ENCODE data around the gene CCDC9B. TPM values are rescaled to one million over a fixed set of nuclear protein-coding genes. Genes with fewer than 3 reads are reported as not detected.
A peak's percentile ranks its signal among the peaks of the same experiment; 100 is the strongest.

CCDC9B gene
- total and polyA plus RNA-seq, 8 donors: 18.3 to 72.3 (median 32.3) TPM

- peak within 1 kb of the TSS; percentile 9 to 52 (median 30) for H3K4me3 ChIP-seq
- WGBS, 2 donors: 5 to 6% methylated on average over 68 to 76 of the region's 76 CpGs
- no peak for FAIRE-seq
- H3K27ac ChIP-seq: no peak within 1 kb of the TSS
- no peak for TF ChIP-seq CTCF (IDR thresholded peaks at IDR 0.05)
- no peaks in the 10 kb centered on the region for H3K9me3 ChIP-seq
- no peaks in the 10 kb centered on the region for H3K36me3 ChIP-seq
- intact Hi-C loops (cut with DNase I): loop anchor here in 2 of 3 donors (5.0 to 10.0 kb wide), 3 partner anchors 54 to 142 kb away; partner anchors contain the start of gene CCDC9B (in 1 of the 2)
- peak; percentile 22 to 40 (median 32) for ATAC-seq
- H3K27me3 ChIP-seq: peaks cover 0 to 5% (median 2%) of the 10 kb centered on the region in 4 donors
- H3K4me1 ChIP-seq: peaks cover 0 to 11% (median 6%) of the 10 kb centered on the region in 3 donors
- DNase-seq: peak in 1 of 6 donors; percentile 18
Observed at GRCh38 chr15:40282869-40283614, 57.7 kb downstream of the CCDC9B start, which contains the start of gene ANKRD63. TSS of gene ANKRD63 (minus strand) at chr15:40283064. CDS start at chr15:40282586, 478 bp downstream.

GRCh38 chr15:40282147-40282868 is 58.4 kb downstream of the CCDC9B start:
- no peak for FAIRE-seq
- H3K27me3 ChIP-seq: peaks cover 0 to 5% (median 2%) of the 10 kb centered on the region in 4 donors

DNA sequence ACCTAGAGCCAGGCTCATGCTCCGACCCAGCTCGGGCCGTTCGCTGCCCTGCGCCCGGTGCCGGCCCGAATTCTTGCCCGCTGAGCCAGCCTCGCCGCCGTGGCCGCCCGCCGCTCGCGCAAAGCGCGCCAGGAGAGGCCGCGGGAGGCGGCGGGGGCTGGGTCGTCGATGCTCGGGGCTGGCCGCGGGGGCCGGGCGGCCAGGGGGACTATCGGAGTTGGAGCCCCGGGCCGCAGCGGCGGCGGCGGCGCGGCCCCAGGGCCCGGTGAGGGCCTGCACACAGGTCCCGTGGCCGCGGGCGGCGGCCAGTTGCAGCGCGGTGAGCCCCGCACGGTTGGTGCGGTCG is 59.0 kb downstream of the CCDC9B start:
- Histone ChIP-seq H3K27ac (no peak overlapping the region), H3K4me1 (peaks cover 0 to 11% (median 6%) of the 10 kb centered on the region in 3 donors), H3K9me3 (no peaks in the 10 kb centered on the region), H3K36me3 (no peaks in the 10 kb centered on the region), H3K27me3 (peaks cover 0 to 5% (median 2%) of the 10 kb centered on the region in 4 donors), H3K4me3 (peak overlapping the region; percentile 9 to 52 (median 30))
- 8 to 9% methylated on average over 20 to 51 of the region's 51 CpGs for WGBS, 2 donors
- FAIRE-seq (no peak), ATAC-seq (no peak), DNase-seq (no peak)
- no peak for TF ChIP-seq CTCF (IDR thresholded peaks at IDR 0.05)
- intact Hi-C loops (cut with DNase I): loop anchor here in 2 of 3 donors (5.0 to 10.0 kb wide), 3 partner anchors 56 to 143 kb away; partner anchors contain the start of gene CCDC9B (in 1 of the 2)

More at GRCh38 chr15:40282147-40282868, 58.4 kb downstream of the CCDC9B start:
- peaks cover 0 to 11% (median 6%) of the 10 kb centered on the region in 3 donors for H3K4me1 ChIP-seq
- TF ChIP-seq CTCF (IDR thresholded peaks at IDR 0.05): peak in 1 of 4 donors; percentile 12
- peak overlapping the region; percentile 9 to 52 (median 30) for H3K4me3 ChIP-seq
- WGBS, 2 donors: 1% methylated on average over 74 to 92 of the region's 92 CpGs
- intact Hi-C loops (cut with DNase I): loop anchor here in 2 of 3 donors (5.0 to 10.0 kb wide), 3 partner anchors 55 to 142 kb away; partner anchors contain the start of gene CCDC9B (in 1 of the 2)
- H3K36me3 ChIP-seq: no peaks in the 10 kb centered on the region
- H3K9me3 ChIP-seq: no peaks in the 10 kb centered on the region
- peak in 5 of 6 donors; percentile 57 to 87 (median 66) for DNase-seq
- peak; percentile 62 to 74 (median 67) for ATAC-seq
- H3K27ac ChIP-seq: no peak overlapping the region

Other genes starting within 250 kb of the CCDC9B start
- 10 to 100 TPM in 3 of 6 donors, 1 to 10 TPM in 3; 4.1 to 25.9 (median 8.5) TPM for gene BMF, start 232.1 kb downstream of the CCDC9B start, total RNA-seq
- 1 to 10 TPM; 4.3 to 4.8 TPM for gene BMF, start 232.1 kb downstream of the CCDC9B start, polyA plus RNA-seq
- 1 to 10 TPM in 3 of 6 donors, under 1 TPM in 1, not detected in 2; 0.92 to 1.9 (median 1.5) TPM for gene BUB1B, start 179.9 kb downstream of the CCDC9B start, total RNA-seq
- under 1 TPM; 0.09 to 0.30 TPM for gene BUB1B, start 179.9 kb downstream of the CCDC9B start, polyA plus RNA-seq
- gene PAK6, start 101.9 kb downstream of the CCDC9B start, total RNA-seq: 1 to 10 TPM; 3.2 to 5.7 (median 4.6) TPM
- 1 to 10 TPM; 4.3 to 6.4 TPM for gene PAK6, start 101.9 kb downstream of the CCDC9B start, polyA plus RNA-seq
- gene ANKRD63, start 57.9 kb downstream of the CCDC9B start, total RNA-seq: not detected
- gene ANKRD63, start 57.9 kb downstream of the CCDC9B start, polyA plus RNA-seq: not detected
- 10 to 100 TPM in 2 of 6 donors, 1 to 10 TPM in 3, under 1 TPM in 1; 0.94 to 23.5 (median 4.1) TPM for gene PLCB2, start 33.0 kb downstream of the CCDC9B start, total RNA-seq
- 1 to 10 TPM; 5.3 to 9.7 TPM for gene PLCB2, start 33.0 kb downstream of the CCDC9B start, polyA plus RNA-seq
- 10 to 100 TPM in 5 of 6 donors, 1 to 10 TPM in 1; 8.1 to 16.4 (median 11.3) TPM for gene INAFM2, start 17.2 kb downstream of the CCDC9B start, total RNA-seq
- 10 to 100 TPM in 1 of 2 donors, 1 to 10 TPM in 1; 6.5 to 11.7 TPM for gene INAFM2, start 17.2 kb downstream of the CCDC9B start, polyA plus RNA-seq
- 1 to 10 TPM in 1 of 6 donors, under 1 TPM in 2, not detected in 3; 0.56 to 1.8 (median 0.78) TPM for gene PHGR1, start 10.1 kb upstream of the CCDC9B start, total RNA-seq
- 10 to 100 TPM; 12.4 to 41.5 TPM for gene PHGR1, start 10.1 kb upstream of the CCDC9B start, polyA plus RNA-seq
- gene DISP2, start 17.3 kb upstream of the CCDC9B start, total RNA-seq: 1 to 10 TPM in 2 of 6 donors, under 1 TPM in 4; 0.14 to 2.0 (median 0.70) TPM
- gene DISP2, start 17.3 kb upstream of the CCDC9B start, polyA plus RNA-seq: 1 to 10 TPM; 4.1 TPM
- gene KNSTRN, start 41.8 kb upstream of the CCDC9B start, total RNA-seq: 1 to 10 TPM; 2.2 to 8.4 (median 3.3) TPM
- 1 to 10 TPM; 3.1 to 5.3 TPM for gene KNSTRN, start 41.8 kb upstream of the CCDC9B start, polyA plus RNA-seq
- 10 to 100 TPM; 23.8 to 41.3 (median 30.1) TPM for gene IVD, start 64.9 kb upstream of the CCDC9B start, total RNA-seq
- 10 to 100 TPM; 26.0 to 38.5 TPM for gene IVD, start 64.9 kb upstream of the CCDC9B start, polyA plus RNA-seq
- 10 to 100 TPM in 4 of 6 donors, 1 to 10 TPM in 2; 8.0 to 16.3 (median 10.7) TPM for gene BAHD1, start 100.0 kb upstream of the CCDC9B start, total RNA-seq
- 10 to 100 TPM in 1 of 2 donors, 1 to 10 TPM in 1; 9.7 to 13.1 TPM for gene BAHD1, start 100.0 kb upstream of the CCDC9B start, polyA plus RNA-seq
- 1 to 10 TPM; 3.1 to 8.9 (median 4.1) TPM for gene CHST14, start 130.0 kb upstream of the CCDC9B start, total RNA-seq
- gene CHST14, start 130.0 kb upstream of the CCDC9B start, polyA plus RNA-seq: 1 to 10 TPM; 4.0 to 6.1 TPM
- gene CCDC32, start 224.1 kb upstream of the CCDC9B start, total RNA-seq: 10 to 100 TPM; 13.5 to 22.6 (median 16.1) TPM
- 10 to 100 TPM; 14.3 to 20.8 TPM for gene CCDC32, start 224.1 kb upstream of the CCDC9B start, polyA plus RNA-seq
- 1 to 10 TPM; 1.9 to 4.3 (median 3.1) TPM for gene RPUSD2, start 228.4 kb upstream of the CCDC9B start, total RNA-seq
- gene RPUSD2, start 228.4 kb upstream of the CCDC9B start, polyA plus RNA-seq: 1 to 10 TPM; 4.4 to 9.7 TPM

Data from pancreas (tissue), 10 donors.